Left renal cortex interstitium (tissue), 4 donors: ENCODE data around the gene LPCAT1. TPM values are rescaled to one million over a fixed set of nuclear protein-coding genes. Genes with fewer than 3 reads are reported as not detected.
"Not testable (repeated sequence)": the region's sequence is repeated elsewhere in the genome, so short reads cannot be mapped to it uniquely, and the experiment has no call there.

Experiments
- DNase-seq, 4 donors: peaks; one replicate each; pipeline ENCODE4 v3.0.0-alpha.2; 2013; ENCODE audit warnings: low read depth in 4 of 4, low spot score in 2 of 4, missing footprints in 1 of 4
- polyA plus RNA-seq, 4 donors: library from polyadenylated mRNA; unstranded; fragments of 120-200 nt; gene quantifications; one replicate each; pipeline ENCODE4 v1.2.1, GENCODE V29; 2013; ENCODE audit not compliant: insufficient read length in 4 of 4

Gene LPCAT1
- polyA plus RNA-seq, 4 donors = 40.6 to 48.3 (median 43.6) TPM

GRCh38 chr5:1481266-1481958 lies 42.3 kb downstream of the LPCAT1 start:
- no peak for DNase-seq

DNA sequence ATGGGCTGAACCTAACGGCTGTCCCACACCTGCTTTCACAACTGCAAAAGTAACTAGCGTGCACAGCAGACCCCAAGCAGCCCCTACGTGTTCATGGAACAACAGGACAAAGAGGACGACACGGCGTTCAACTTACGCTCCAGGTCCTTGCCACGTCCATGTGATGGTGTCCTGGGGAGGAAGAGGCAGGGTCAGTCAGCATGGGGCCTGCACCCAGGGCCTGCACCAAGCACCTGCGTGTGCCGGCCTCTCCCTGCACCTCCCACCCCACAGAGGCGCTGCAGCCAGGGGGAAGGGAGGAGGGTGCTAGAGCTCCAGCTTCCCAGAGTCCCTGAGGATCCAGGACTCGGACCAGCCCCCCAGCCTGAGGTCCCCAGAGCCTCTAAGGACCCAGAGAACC lies 43.0 kb downstream of the LPCAT1 start:
- no peak for DNase-seq

DNA sequence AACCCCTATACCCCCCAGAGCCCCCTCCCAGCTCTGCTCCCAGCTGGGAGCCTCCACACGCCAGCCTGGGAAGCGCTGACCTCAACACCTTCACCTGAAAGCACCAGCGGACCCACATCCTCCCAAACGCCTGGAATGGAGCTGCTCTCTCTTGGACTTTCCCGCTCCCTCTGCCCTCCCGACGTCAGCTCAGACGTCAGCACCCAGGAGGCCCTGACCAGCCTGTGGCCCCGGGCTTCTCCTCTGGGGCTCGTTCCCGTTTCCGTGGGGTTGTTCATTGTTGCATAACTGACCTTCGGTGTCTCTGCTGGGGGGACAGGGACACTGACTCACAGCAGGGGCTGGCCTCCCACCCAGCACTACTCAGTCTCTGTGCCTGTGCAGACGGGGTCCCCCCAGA lies 43.5 kb downstream of the LPCAT1 start:
- DNase-seq = no peak

- peak in 1 of 4 donors; percentile 15 for DNase-seq
Observed at GRCh38 chr5:1479581-1480188, 44.1 kb downstream of the LPCAT1 start.

- no peak for DNase-seq
Observed at GRCh38 chr5:1479066-1479465, 44.7 kb downstream of the LPCAT1 start.

GRCh38 chr5:1478271-1479035 lies 45.3 kb downstream of the LPCAT1 start:
- DNase-seq = no peak

DNA sequence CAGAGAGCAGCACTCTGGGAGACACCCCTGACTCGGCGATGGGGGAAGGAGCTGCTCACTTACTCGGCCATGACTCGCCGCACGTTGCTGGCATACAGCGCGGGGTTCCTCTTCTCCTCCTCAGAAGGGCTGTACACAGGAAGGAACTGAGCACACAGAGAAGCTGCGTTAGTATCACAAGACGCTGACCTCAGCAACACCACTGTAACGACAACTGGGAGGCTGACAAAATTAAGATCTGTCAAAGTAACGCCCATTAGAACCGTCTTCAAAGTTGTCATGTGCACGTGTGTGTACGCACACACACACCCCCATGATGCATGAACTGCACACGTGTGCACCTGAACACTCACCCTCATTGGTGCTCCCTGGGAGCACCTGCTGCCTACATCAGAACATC lies 46.4 kb downstream of the LPCAT1 start:
- no peak for DNase-seq

DNA sequence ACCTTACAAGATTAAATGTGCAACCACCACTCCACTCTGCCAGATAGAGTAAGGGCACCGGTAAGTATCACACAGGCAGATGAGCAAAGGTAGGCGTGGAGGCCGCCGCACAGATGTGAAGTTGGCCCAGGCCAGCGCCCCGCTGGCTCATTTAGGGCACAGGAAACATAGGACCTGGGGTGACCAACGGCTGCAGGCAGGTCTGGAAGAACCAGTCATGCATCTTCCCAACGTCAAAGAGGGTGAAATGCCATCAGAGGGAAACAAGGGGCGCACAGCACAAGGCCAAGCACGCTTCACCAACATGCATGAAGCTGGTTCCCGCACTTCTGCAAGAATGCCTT lies 46.8 kb downstream of the LPCAT1 start:
- no peak for DNase-seq

GRCh38 chr5:1476181-1476966 lies 47.4 kb downstream of the LPCAT1 start:
- DNase-seq = no peak

GRCh38 chr5:1475544-1475900 lies 48.2 kb downstream of the LPCAT1 start:
- not testable (repeated sequence) for DNase-seq

DNA sequence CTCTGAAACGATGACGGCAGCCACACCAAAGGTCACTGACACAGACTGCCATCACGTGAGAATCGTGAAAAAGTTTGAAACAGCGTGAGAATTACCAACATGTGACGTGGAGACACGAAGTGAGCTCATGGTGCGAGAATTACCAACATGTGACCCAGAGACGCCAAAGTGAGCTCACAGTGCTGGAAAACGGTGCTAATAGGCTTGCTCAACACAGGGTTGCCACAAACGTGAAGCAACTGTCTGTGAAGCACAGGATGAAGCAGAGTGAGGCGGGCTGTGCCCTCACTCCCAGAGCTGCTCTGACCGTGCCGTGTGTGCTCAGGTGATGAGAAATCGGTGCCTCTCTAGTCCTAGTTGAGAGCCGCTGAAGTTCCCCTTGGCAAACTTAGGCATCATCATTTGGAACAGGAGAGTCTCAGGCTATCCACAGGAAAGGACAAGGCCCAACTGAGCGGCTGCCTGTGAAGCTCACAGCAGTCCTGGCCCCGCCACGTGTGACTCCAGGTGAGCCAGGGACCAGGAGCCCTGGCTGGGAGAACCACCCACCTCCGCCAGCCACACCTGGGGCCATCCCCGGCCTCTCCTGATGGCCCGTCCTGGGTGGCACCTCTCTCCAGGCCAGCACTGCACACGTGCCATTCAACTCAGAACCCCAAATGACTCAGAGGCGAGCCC lies 48.8 kb downstream of the LPCAT1 start:
- no peak for DNase-seq

DNA sequence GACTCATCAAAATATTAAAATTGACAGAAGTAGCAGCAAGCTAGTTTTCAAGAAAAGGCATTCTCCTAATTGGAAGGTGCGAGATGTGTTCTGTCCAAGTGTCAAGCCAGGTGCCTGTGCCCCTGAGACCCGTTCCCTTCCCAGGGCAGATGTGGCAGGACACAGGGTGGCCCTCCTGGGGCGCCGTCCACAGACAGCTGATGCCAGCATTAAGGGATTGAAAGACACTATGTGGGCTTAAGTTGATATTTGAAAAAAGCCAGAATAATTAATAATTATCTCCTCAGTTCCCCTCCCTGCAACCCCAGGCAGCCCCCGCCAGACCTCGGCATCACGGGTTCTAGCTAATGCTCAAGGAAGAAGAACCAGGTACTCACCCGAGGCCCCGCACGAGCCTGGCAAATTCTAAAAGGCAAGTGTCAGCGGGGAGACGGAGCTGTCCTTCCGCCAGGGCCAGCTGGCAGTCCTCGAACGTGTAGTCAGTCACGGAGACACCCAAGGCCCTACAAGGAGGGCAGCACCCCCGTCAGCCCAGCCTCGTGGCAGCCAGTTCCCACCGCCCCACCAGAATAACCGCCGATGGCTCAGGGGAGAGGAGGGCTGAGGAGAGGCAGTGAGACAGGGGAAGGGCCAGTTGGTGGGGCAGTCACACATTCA lies 49.4 kb downstream of the LPCAT1 start:
- DNase-seq = no peak

DNA sequence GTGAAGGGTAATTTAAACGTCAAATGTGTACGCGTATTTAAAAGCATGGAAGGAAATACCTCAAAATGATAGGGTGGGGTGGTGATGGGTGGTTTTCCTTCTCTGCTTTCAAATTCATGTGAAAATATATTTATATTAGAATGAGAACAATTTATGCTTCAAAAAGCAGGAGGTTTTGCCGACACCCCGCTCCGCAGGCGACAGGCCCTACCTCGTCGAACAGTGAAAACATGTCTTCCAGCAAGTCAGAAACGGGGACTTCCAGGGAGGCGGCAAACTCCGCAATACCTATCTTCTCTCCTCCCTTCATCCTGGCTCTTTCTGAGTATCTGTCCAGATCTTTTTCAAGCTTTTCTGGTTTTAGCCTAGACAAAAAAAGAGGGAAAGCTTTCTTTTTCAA lies 50.0 kb downstream of the LPCAT1 start:
- DNase-seq = no peak

DNA sequence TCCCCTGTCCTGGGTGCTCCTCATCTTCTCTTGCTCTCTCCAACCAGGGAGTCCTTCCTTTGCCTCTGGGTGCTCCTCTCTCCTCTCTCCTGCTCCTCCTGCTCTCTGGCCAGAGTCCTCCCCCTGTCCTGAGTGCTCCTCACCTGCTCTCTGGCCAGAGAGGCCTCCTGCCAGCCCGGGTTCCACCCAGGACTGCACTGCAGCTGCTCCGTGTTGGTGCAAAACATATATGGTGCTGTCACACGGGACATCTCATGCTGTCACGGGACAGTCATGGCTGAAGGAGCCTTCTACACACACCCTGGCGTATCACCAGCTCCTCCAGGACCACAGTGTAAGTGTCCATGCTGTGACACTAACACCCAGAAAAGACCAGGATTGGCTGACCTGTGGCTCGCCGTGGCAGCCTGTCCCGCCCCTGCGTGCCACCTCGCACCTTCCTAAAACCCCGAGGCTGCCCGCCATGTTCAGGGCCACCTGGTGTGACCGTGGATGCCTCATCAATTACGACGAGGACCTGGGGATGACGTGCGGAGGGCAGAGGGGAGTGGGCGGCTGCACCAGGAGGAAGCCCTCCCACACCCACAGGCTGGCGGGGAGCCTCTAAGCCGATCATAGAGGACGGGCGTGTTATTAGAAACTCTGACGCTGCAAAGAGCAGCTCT lies 50.7 kb downstream of the LPCAT1 start:
- DNase-seq = no peak

DNA sequence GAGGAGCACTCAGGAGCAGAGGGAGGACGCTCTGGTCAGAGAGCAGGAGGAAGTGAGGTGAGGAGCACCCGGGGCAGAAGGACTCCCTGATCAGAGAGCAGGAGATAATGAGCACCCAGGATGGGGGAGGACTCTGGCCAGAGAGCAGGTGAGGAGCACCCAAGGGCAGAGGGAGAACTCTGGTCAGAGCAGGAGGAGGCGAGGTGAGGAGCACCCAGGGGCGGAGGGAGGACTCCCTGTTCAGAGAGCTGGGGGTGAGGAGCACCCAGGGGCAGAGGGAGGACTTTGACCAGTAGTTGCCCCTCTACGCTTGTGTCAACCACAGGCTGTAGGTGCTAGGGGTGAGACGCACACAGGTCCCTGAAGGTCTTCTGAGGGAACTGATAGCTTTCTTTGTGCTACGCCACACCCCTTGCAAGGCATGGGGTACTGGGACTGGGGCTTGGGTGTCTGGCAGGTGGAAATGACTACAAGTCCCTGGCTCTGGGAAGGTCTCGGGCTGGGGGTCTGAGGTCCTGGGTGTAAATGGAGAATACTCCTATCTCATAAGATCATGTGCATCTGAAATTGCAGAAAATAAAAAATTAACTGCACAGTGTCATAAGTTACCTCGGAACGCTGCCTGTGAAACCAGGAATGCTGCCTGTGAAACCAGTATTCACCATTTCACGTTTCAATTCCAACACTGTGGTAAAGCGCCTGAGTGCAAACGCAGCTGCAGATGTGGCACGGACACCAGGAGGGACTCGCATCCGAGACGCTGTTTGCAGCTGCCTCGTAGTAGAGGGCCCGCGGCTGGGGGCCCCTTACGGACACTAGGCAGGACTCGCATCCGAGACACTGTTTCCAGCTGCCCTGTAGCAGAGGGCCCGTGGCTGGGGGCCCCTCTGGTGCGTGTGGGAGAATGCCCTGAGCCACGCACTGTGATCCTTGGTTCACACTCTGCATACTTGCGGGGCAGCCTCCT lies 51.5 kb downstream of the LPCAT1 start:
- DNase-seq = no peak

- DNase-seq = no peak
Observed at GRCh38 chr5:1471240-1471853, 52.4 kb downstream of the LPCAT1 start.

GRCh38 chr5:1470762-1471211 lies 53.0 kb downstream of the LPCAT1 start:
- DNase-seq = no peak
